ENCODE data around the gene MACROH2A2. TPM values are rescaled to one million over a fixed set of nuclear protein-coding genes. Genes with fewer than 3 reads are reported as not detected.

The MACROH2A2 gene
- total RNA-seq, 1 donor: 3.9 TPM

DNA sequence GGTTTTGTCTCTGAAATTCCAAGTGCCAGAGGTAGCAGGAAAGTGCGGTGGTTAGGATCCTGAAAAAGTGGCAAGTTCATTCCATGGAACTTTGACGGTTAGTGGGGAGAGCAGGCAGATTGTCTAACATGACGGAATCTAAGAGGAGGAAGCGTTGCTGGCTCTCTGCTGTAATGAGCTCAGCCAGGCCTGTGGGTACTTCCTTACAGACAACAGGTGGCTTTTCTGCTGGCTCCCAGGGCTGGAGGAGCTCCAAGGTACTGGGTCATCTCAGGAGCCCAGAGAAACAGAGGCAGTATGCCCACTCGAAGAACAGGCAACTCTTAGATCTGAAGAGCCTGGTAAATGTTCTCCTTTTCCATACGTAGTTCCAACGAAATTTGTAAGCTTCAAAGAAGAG, 83.0 kb downstream of the MACROH2A2 start:
- TF ChIP-seq, protein P1, sequence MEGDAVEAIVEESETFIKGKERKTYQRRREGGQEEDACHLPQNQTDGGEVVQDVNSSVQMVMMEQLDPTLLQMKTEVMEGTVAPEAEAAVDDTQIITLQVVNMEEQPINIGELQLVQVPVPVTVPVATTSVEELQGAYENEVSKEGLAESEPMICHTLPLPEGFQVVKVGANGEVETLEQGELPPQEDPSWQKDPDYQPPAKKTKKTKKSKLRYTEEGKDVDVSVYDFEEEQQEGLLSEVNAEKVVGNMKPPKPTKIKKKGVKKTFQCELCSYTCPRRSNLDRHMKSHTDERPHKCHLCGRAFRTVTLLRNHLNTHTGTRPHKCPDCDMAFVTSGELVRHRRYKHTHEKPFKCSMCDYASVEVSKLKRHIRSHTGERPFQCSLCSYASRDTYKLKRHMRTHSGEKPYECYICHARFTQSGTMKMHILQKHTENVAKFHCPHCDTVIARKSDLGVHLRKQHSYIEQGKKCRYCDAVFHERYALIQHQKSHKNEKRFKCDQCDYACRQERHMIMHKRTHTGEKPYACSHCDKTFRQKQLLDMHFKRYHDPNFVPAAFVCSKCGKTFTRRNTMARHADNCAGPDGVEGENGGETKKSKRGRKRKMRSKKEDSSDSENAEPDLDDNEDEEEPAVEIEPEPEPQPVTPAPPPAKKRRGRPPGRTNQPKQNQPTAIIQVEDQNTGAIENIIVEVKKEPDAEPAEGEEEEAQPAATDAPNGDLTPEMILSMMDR (IDR thresholded peaks at IDR 0.05; ENCODE audit: insufficient read depth, low read depth, low read length): no peak
- no peak for DNase-seq (ENCODE audit: low read depth)
- no peak overlapping the region for H3K4me3 ChIP-seq (ENCODE audit: low read depth, low read length)

DNA sequence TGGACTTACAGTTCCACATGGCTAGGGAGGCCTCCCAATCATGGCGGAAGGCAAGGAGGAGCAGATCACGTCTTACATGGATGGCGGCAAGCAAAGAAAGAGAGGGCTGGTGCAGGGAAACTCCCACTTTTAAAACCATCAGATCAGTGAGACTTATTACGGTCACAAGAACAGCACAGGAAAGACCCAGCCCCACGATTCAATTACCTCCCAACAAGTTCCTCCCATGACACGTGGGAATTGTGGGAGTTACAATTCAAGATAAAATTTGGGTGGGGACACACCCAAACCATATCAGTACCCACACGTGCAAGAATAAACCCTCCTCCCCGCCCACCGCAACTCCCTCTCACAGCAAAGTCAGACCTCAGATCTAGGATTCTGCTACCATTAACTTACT, 84.5 kb downstream of the MACROH2A2 start:
- DNase-seq (ENCODE audit: low read depth): no peak
- TF ChIP-seq, protein P1 (IDR thresholded peaks at IDR 0.05; ENCODE audit: insufficient read depth, low read depth, low read length): no peak

DNA sequence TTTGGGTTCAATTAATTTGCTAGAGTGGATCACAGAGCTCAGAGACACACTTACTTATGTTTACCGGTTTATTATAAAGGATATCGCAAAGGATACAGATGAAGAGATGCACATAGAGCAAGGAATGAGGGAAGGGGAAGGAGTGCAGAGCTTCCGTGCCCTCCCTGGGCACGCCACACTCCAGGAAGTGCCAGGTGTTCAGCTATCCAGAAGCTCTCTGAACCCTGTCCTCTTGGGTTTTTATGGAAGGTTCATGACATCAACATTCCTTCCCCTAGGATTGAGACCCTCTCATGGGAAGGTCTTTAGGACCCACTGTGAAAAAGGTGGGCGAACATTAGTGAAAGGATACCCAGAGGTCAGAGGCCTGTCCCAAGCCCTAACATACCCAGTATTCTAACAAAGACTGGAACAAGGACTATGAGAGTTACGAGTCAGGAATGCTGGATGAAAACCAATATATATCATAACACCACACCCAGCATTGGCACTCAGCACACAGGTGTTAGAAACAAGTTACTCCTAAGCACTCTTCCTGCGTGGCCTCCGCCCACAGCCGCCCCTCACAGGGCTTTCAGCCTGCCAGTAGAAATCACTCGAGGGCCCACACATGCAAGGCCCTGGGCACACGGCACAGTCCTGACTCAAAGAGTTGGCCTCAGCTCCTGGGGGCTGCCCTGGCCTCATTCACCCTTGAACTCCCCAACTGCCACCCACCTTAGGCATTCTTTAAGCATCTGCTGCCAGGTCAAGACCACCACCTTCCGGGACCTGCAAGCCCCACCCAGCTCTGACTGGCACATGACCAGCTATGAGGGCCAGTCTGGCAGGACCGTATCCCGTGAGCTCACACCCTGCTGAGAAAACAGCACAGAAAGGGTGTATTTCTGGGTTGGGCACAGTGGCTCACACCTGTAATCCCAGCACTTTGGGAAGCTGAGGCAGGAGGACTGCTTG, 85.6 kb downstream of the MACROH2A2 start:
- no peak for DNase-seq (ENCODE audit: low read depth)
- H3K4me3 ChIP-seq (ENCODE audit: low read depth, low read length): no peak overlapping the region
- TF ChIP-seq, protein P1 (IDR thresholded peaks at IDR 0.05; ENCODE audit: insufficient read depth, low read depth, low read length): no peak

More for the DNA sequence above, 84.5 kb downstream of the MACROH2A2 start:
- no peak overlapping the region for H3K4me3 ChIP-seq (ENCODE audit: low read depth, low read length)

DNA sequence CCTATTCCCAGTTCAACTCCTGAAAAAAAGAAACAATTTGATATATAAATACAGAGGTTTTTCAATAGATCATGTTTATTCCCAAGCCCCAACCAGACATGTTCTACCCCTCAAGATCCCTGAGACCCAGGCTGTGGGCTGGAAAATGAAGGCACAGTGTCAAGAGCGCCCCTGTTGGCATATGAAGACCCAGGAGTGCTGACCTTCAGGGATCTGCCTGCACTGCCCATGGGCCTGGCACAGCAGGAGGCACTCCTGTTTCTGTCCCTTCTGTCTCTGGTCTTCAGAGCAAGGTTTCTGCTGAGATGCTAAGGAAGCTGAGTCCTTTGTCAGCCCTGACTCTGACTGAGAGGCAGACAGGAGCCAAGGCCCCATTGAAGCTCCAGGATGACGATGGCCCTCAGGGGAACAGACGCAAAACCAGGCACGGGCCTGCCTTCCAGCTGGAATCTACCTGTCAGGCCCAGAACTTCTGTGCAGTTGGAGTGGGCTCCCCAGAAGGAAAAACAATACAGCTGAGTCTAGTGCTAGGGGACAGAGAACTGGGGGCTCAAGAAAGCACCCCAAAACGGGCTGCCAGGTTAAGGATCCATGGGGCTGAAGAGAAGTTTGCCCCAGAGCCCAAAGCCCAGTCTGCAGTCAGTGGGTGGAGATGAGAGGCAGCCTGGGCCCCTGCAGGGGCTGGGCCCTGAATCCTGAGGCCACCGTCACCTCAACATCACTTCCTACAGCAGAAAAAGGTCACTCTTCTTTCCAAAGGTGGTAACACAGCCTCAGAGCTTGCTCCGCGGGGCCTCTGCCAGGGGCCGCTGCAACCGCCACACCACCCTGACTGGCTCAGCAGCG, 86.7 kb downstream of the MACROH2A2 start:
- no peak overlapping the region for H3K4me3 ChIP-seq (ENCODE audit: low read depth, low read length)
- TF ChIP-seq, protein P1 (IDR thresholded peaks at IDR 0.05; ENCODE audit: insufficient read depth, low read depth, low read length): no peak

DNA sequence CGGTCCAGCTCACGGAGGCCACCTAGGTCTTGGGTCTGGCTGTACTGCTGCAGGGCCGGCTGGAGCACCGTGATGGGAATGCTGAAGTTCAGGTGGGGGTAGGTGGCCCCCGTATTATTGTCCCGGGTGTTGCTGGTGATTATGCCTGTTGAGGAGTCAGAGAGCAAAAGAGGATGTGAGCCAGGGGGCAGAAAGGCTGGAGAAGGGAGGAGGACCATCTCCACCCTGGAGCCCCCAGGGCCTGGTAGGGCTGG, 87.3 kb downstream of the MACROH2A2 start:
- TF ChIP-seq, protein P1 (IDR thresholded peaks at IDR 0.05; ENCODE audit: insufficient read depth, low read depth, low read length): no peak
- DNase-seq (ENCODE audit: low read depth): no peak
- H3K4me3 ChIP-seq (ENCODE audit: low read depth, low read length): no peak overlapping the region

More for the DNA sequence above, 86.7 kb downstream of the MACROH2A2 start:
- DNase-seq (ENCODE audit: low read depth): no peak

DNA sequence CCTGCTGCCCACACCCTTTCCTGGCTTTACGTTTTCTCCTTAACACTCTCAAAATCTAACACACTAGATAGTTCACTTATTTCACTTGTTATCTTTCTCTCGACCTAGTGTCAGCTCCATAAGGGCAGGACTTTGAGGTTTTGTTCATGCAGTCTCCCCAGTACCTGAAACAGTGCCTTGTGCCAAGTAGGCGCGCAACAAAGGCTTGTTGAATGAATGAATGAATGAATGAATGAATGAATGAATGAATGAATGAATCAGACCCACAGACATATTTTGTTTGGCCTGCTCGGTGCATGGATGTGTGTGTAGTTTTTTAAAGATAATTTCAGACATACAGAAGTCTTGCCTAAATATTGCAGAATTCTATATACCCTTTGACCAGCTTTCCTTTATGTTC, 87.7 kb downstream of the MACROH2A2 start:
- TF ChIP-seq, protein P1 (IDR thresholded peaks at IDR 0.05; ENCODE audit: insufficient read depth, low read depth, low read length): no peak
- H3K4me3 ChIP-seq (ENCODE audit: low read depth, low read length): no peak overlapping the region
- DNase-seq (ENCODE audit: low read depth): no peak
